GM12801 (cell line): ENCODE measurements around the gene SLIT3.

Experiments used
- CTCF ChIP-seq: IDR thresholded peaks from one replicate; pipeline ENCODE4 v1.5.1; 2011; ENCODE audit warnings: control low read depth; ENCODE audit not compliant: insufficient read length; ENCODE audit errors: extremely low read depth

SLIT3 gene

GRCh38 chr5:168817591-168817990 is 483.3 kb downstream of the SLIT3 start:
- no peak for TF ChIP-seq CTCF

GRCh38 chr5:168816661-168817060 is 484.3 kb downstream of the SLIT3 start:
- TF ChIP-seq CTCF, result no peak

GRCh38 chr5:168813184-168813968 is 487.6 kb downstream of the SLIT3 start:
- TF ChIP-seq CTCF, result no peak

GRCh38 chr5:168810641-168811040 is 490.3 kb downstream of the SLIT3 start:
- TF ChIP-seq CTCF, result no peak

GRCh38 chr5:168809218-168809617 is 491.7 kb downstream of the SLIT3 start:
- no peak for TF ChIP-seq CTCF

GRCh38 chr5:168808051-168808616 is 492.8 kb downstream of the SLIT3 start:
- TF ChIP-seq CTCF, result no peak

GRCh38 chr5:168807287-168807686 is 493.7 kb downstream of the SLIT3 start:
- no peak for TF ChIP-seq CTCF
